Naive thymus-derived CD8-positive, alpha-beta T cell (primary cell): ENCODE measurements around the gene ATP1A4. TPM values are rescaled to one million over a fixed set of nuclear protein-coding genes. Genes with fewer than 3 reads are reported as not detected.

Experiments
- ATAC-seq, 2 donors: fragments of 150-1000 bp; cut with Tn5 transposase in 1 of 2; sonication (Bioruptor Pico), chemical (Tn5 transposase) in 1 of 2; 1 replicate in 1 of 2; 2 replicates in 1 of 2; pipeline ENCODE4 v1.10.0; 2021; ENCODE audit warnings: mild to moderate bottlenecking in 2 of 2, moderate library complexity in 2 of 2
- POLR2A ChIA-PET: fragments of 350-600 bp; sonication (Branson Sonifier 250); formaldehyde crosslinking; loops from one replicate; lab custom pipeline; 2021; ENCODE audit warnings: antibody characterized with exemption; lab: Charles Lee
- DNase-seq, 10 donors: peaks; one replicate each; pipeline versions ENCODE4 v3.0.0 to v3.0.0-alpha.2; 2020 to 2022
- H3K27ac Mint-ChIP-seq, 10 donors: one replicate each; pipeline ENCODE4 v1.8.0; 2020 to 2022; ENCODE audit warnings: mild to moderate bottlenecking in 10 of 10, mixed read lengths in 10 of 10, moderate library complexity in 4 of 10, inconsistent platforms in 1 of 10
- H3K27me3 Mint-ChIP-seq, 5 donors: one replicate each; pipeline ENCODE4 v1.8.0; 2021 to 2022; ENCODE audit warnings: mixed read lengths in 5 of 5
- H3K36me3 Mint-ChIP-seq, 3 donors: one replicate each; pipeline ENCODE4 v1.8.0; 2020 to 2022; ENCODE audit warnings: mixed read lengths in 3 of 3, mild to moderate bottlenecking in 2 of 3, inconsistent platforms in 1 of 3
- H3K4me1 Mint-ChIP-seq, 4 donors: one replicate each; pipeline ENCODE4 v1.8.0; 2021 to 2022; ENCODE audit warnings: mixed read lengths in 4 of 4
- H3K4me3 Mint-ChIP-seq, 10 donors: one replicate each; pipeline ENCODE4 v1.8.0; 2020 to 2022; ENCODE audit warnings: mild to moderate bottlenecking in 10 of 10, mixed read lengths in 10 of 10, moderate library complexity in 6 of 10, inconsistent platforms in 1 of 10
- H3K9me3 Mint-ChIP-seq, 9 donors: one replicate each; pipeline ENCODE4 v1.8.0; 2020 to 2022; ENCODE audit warnings: mixed read lengths in 9 of 9, mild to moderate bottlenecking in 3 of 9, inconsistent platforms in 1 of 9, moderate library complexity in 1 of 9
- polyA plus RNA-seq, 3 donors: library from polyadenylated mRNA; unstranded; fragments of 300-500 nt; fragmentation: Illumina TruSeq; gene quantifications; one replicate each; pipeline ENCODE4 v1.2.3, GENCODE V29; 2021
- total RNA-seq, 8 experiments: library from RNA in 2 of 8; stranded (reverse) in 2 of 8; gene quantifications; one replicate each; pipeline ENCODE4 v1.2.3 and lab custom pipeline; 2021 to 2026

ATP1A4 gene
- total and polyA plus RNA-seq, 5 experiments from 2014 or later: not detected

DNA sequence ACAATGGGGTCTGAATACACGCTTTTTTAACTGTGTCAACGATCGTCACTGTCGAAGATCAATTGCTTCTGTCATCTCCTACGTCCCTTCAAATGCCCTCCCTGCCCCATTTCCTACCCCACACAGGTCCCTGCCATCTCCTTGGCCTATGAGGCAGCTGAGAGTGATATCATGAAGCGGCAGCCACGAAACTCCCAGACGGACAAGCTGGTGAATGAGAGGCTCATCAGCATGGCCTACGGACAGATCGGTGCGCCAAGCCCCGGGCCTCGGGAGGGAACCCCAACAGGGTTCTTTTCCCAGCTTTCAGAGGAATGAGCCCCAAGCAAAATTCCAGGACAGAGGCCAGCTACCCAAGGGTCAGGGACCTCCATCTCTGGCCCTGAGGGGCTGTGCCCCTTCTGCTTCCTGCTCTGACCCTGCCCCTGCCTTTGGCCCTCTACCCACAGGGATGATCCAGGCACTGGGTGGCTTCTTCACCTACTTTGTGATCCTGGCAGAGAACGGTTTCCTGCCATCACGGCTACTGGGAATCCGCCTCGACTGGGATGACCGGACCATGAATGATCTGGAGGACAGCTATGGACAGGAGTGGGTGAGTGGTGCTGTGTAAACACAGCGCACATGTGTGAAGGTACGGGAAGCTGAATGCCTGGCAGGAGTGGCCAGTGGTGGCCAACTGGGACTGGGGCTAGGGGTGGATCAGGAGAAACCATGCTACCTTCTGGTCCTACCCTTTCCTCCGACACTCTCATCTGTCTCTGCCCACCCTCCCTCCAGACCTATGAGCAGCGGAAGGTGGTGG, 15.1 kb upstream of the ATP1A4 start:
- Mint-ChIP-seq H3K4me3 (no peak overlapping the region), H3K27me3 (peaks cover 4 to 17% (median 8%) of the 10 kb centered on the region in 5 donors), H3K36me3 (no peaks in the 10 kb centered on the region), H3K27ac (no peak overlapping the region), H3K9me3 (no peaks in the 10 kb centered on the region), H3K4me1 (peaks cover 0 to 1% (median 0%) of the 10 kb centered on the region in 4 donors)
- POLR2A ChIA-PET: no interaction called here
- no peak for DNase-seq
- no peak for ATAC-seq

DNA sequence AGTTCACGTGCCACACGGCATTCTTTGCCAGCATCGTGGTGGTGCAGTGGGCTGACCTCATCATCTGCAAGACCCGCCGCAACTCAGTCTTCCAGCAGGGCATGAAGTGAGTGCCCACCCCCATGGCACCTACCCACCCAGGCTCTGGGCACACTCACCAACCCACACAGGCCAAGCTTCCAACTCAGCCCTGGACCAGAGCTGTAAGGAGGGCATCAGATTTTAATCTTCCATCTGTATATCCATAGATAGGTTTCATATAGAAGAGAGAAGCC, 14.5 kb upstream of the ATP1A4 start:
- H3K27ac Mint-ChIP-seq: no peak overlapping the region
- POLR2A ChIA-PET: no interaction called here
- peaks cover 0 to 1% (median 0%) of the 10 kb centered on the region in 4 donors for H3K4me1 Mint-ChIP-seq
- DNase-seq (no peak), ATAC-seq (no peak)
- no peaks in the 10 kb centered on the region for H3K9me3 Mint-ChIP-seq
- peaks cover 4 to 19% (median 12%) of the 10 kb centered on the region in 5 donors for H3K27me3 Mint-ChIP-seq
- no peak overlapping the region for H3K4me3 Mint-ChIP-seq
- no peaks in the 10 kb centered on the region for H3K36me3 Mint-ChIP-seq

DNA sequence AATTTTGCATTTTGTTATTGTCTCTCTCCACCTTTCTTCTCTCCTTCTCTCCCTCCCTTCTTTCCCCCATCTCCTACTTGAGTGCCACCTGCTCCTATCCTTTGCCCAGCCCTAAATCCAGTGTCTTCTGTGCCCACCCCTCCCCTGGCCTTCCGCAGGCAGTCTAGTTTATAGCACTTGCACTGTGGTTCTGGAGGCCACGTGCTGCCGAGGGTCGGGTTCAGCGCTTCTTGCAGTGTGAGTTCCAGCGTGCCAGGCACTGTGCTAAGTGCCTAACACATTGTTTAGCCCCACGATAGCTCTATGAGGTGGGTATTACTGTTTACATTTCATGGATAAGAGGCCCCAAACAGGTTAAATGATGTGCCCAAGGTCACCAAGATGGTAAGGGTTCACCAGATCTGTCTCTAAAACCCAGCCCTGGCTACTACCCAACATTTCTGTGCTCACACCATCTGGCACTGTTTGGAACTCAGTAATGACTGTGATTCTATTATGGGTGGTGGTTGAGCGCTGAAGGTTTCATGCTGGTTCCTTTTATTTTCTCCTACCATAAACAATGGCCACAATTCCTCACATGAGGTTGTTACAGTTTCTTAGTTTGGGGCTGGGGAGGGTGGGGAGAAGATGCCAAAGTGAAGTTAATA, 14.1 kb upstream of the ATP1A4 start:
- no peak overlapping the region for H3K4me3 Mint-ChIP-seq
- no peaks in the 10 kb centered on the region for H3K9me3 Mint-ChIP-seq
- DNase-seq: no peak
- ATAC-seq: no peak
- peaks cover 4 to 19% (median 16%) of the 10 kb centered on the region in 5 donors for H3K27me3 Mint-ChIP-seq
- H3K27ac Mint-ChIP-seq: no peak overlapping the region
- H3K36me3 Mint-ChIP-seq: no peaks in the 10 kb centered on the region
- peaks cover 0 to 1% (median 0%) of the 10 kb centered on the region in 4 donors for H3K4me1 Mint-ChIP-seq
- POLR2A ChIA-PET: no interaction called here

DNA sequence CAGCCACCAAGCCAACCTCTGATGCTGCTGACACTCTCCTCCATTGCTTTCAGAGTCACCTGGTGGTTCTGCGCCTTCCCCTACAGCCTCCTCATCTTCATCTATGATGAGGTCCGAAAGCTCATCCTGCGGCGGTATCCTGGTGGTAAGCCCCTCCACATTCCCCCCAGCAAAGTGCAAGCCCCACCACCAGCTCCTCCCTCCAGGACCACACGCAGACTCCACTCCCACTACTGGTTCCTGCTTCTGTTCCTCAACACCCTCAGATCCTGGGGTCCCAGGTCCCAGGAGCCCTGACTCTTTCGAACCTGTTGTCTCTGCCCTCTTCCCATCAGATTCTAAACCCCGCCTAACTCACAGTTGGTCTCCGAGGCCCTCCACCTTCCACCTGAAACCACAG, 11.6 kb upstream of the ATP1A4 start:
- H3K9me3 Mint-ChIP-seq: no peaks in the 10 kb centered on the region
- DNase-seq (no peak), ATAC-seq (no peak)
- no peak overlapping the region for H3K4me3 Mint-ChIP-seq
- POLR2A ChIA-PET: no interaction called here
- H3K27ac Mint-ChIP-seq: peak overlapping the region in 1 of 10 donors; percentile 49
- peaks cover 4 to 21% (median 15%) of the 10 kb centered on the region in 5 donors for H3K27me3 Mint-ChIP-seq
- H3K4me1 Mint-ChIP-seq: peaks cover 0 to 2% (median under 1%) of the 10 kb centered on the region in 4 donors
- H3K36me3 Mint-ChIP-seq: no peaks in the 10 kb centered on the region

DNA sequence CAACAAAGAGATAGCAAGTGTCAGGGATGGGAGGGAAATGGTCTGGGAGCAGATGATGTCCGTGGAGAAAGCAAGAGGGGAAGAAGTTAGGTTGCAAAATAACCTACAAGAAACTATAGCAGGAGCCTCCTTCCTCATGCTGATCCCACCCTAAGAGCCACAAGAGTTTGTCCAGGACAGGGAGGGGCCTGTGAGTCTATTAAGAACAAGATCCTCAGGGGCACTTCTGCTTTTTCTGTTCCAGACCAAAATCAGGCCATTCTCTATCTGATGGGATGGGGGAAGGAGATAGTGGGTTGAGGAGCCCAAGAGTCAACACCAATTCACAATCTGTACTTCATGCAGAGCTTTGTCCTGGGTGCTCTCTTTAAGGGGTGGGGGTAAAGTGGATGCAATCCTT, 7.7 kb upstream of the ATP1A4 start:
- POLR2A ChIA-PET: no interaction called here
- Mint-ChIP-seq H3K9me3 (no peaks in the 10 kb centered on the region), H3K36me3 (no peaks in the 10 kb centered on the region), H3K4me3 (no peak overlapping the region), H3K27ac (no peak overlapping the region), H3K4me1 (peaks cover 0 to 2% (median under 1%) of the 10 kb centered on the region in 4 donors), H3K27me3 (peaks cover 5 to 21% (median 12%) of the 10 kb centered on the region in 5 donors)
- ATAC-seq (no peak), DNase-seq (no peak)

DNA sequence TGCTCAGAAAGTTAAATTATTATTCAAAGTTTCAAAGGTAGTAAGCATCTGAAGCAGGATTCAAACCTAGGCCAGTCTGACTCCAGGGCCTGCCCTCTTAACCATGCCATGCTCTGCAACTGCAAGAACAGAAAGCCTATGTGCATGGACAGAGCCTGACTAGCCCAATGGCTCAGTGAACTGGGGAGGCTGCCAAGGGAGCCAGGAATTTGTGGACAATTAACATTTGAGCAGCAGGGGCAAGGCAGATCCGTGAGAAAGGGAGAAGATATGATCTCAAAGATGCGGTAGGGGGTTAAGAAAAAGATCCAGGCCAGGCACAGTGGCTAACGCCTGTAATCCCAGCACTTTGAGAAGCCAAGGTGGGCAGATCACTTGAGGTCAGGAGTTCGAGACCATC, 6.5 kb upstream of the ATP1A4 start:
- H3K27ac Mint-ChIP-seq: peak overlapping the region in 1 of 10 donors; percentile 60
- POLR2A ChIA-PET: no interaction called here
- no peaks in the 10 kb centered on the region for H3K36me3 Mint-ChIP-seq
- H3K9me3 Mint-ChIP-seq: no peaks in the 10 kb centered on the region
- H3K27me3 Mint-ChIP-seq: peaks cover 5 to 21% (median 12%) of the 10 kb centered on the region in 5 donors
- H3K4me3 Mint-ChIP-seq: no peak overlapping the region
- ATAC-seq (no peak), DNase-seq (no peak)
- peaks cover 0 to 2% (median under 1%) of the 10 kb centered on the region in 4 donors for H3K4me1 Mint-ChIP-seq

DNA sequence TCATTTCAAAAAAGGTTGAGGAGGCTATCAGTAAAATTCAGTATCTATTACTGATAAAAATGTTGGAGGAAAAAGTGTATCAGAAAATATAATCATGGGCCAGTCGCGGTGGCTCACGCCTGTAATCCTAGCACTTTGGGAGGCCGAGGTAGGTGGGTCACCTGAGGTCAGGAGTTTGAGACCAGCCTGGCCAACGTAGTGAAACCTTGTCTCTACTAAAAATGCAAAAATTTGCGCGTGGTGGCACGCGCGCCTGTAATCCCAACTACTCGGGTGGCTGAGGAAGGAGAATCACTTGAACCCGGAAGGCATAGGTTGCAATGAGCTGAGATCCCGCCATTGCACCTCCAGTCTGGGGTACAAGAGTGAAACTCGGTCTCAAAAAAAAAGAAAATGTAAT, 5.3 kb upstream of the ATP1A4 start:
- Mint-ChIP-seq H3K36me3 (no peaks in the 10 kb centered on the region), H3K4me3 (no peak overlapping the region), H3K27ac (no peak overlapping the region), H3K9me3 (no peaks in the 10 kb centered on the region), H3K27me3 (peaks cover 3 to 15% (median 9%) of the 10 kb centered on the region in 5 donors), H3K4me1 (peaks cover 0 to 2% (median under 1%) of the 10 kb centered on the region in 4 donors)
- POLR2A ChIA-PET: no interaction called here
- ATAC-seq (no peak), DNase-seq (no peak)

DNA sequence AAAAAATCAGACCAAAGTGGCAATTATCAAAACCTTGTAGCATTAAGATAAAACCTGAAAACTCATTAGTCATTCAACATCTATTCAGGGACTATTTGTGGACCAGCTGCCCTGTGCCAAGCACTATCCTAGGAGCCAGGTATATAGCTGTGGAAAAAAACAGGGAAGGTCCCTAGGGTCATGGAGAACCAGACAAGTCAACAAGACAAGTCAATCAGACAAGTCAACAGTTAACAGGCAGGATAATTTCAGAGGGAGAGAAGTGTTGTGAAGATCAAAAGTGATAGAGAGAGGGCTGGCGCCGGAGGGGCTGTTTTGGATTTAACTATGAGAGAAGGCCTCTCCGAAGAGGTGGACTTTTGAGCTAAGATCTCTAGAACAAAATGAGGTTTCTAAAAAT, 3.3 kb upstream of the ATP1A4 start:
- no peak overlapping the region for H3K4me3 Mint-ChIP-seq
- peaks cover 0 to 2% (median 0%) of the 10 kb centered on the region in 5 donors for H3K27me3 Mint-ChIP-seq
- ATAC-seq: no peak
- POLR2A ChIA-PET: interaction anchor here (0.6 to 0.7 kb wide), 3 partner anchors 41 to 374 kb away, joined by 3 to 4 read pairs (median 3); no protein-coding TSS in a partner anchor
- H3K4me1 Mint-ChIP-seq: peaks cover 0 to 2% (median under 1%) of the 10 kb centered on the region in 4 donors
- H3K27ac Mint-ChIP-seq: no peak overlapping the region
- no peak for DNase-seq
- no peaks in the 10 kb centered on the region for H3K36me3 Mint-ChIP-seq
- H3K9me3 Mint-ChIP-seq: no peaks in the 10 kb centered on the region

DNA sequence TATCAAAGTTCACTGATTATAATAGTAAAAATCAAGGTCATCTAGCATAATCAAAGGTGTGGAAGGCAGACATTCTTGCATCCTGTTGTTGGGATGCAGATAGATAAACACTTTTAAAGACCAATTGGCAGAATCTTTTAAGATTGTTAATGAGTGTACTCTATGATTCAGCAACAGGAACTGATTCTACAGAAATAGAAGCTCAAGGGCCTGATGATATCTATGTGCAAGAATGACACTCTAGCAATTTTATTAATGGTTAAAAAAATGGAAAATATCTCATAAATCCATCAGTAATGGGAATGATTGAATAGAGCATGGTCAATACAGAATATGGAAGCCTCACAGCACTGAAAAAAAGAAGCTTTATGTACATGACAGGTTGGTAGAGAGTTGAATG, 2.2 kb upstream of the ATP1A4 start:
- Mint-ChIP-seq H3K9me3 (no peaks in the 10 kb centered on the region), H3K36me3 (no peaks in the 10 kb centered on the region), H3K4me1 (peaks cover 0 to 2% (median 0%) of the 10 kb centered on the region in 4 donors), H3K27me3 (peaks cover 0 to 2% (median 0%) of the 10 kb centered on the region in 5 donors), H3K27ac (no peak overlapping the region), H3K4me3 (no peak overlapping the region)
- ATAC-seq (no peak), DNase-seq (no peak)
- POLR2A ChIA-PET: no interaction called here

DNA sequence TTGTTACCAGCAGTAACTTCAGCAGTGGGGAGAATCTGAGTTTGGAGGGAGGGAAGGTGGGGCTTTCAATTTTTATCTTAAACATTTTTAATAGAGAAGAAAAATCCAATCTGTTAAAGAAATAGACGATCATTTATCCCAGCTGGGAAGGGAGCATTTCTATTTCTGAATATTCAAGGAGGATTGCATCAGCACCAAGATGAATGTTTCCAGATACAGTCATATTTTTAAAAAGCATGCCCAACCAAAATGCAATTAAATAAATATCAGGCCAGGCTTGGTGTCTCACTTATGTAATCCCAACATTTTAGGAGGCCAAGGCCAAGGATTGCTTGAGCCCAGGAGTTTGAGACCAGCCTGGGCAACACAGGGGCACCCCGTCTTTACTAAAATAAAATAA, 1.7 kb upstream of the ATP1A4 start:
- POLR2A ChIA-PET: no interaction called here
- Mint-ChIP-seq H3K4me3 (no peak overlapping the region), H3K9me3 (no peaks in the 10 kb centered on the region), H3K4me1 (peaks cover 0 to 2% (median 0%) of the 10 kb centered on the region in 4 donors), H3K36me3 (no peaks in the 10 kb centered on the region), H3K27me3 (peaks cover 0 to 2% (median 0%) of the 10 kb centered on the region in 5 donors), H3K27ac (no peak overlapping the region)
- ATAC-seq (no peak), DNase-seq (no peak)

DNA sequence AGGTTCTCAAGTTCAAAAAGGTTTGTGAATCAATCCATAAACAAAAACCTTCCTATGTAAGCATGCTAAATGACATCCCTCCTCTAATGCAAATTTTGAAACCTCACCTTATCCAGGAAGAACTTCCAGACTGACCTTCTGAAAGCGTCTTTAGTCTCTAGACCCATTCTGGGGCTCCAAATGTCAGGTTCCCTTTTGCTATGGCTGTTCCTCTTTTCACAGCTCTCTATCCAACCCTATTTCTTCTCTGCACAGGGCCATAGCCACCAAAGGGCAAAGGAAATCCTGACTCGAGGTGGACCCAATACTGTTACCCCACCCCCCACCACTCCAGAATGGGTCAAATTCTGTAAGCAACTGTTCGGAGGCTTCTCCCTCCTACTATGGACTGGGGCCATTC, 3.4 kb downstream of the ATP1A4 start:
- Mint-ChIP-seq H3K4me1 (no peaks in the 10 kb centered on the region), H3K9me3 (no peaks in the 10 kb centered on the region), H3K27ac (no peak overlapping the region), H3K4me3 (no peak overlapping the region), H3K36me3 (no peaks in the 10 kb centered on the region), H3K27me3 (peaks cover 0 to 6% (median 1%) of the 10 kb centered on the region in 5 donors)
- POLR2A ChIA-PET: no interaction called here
- ATAC-seq: no peak
- no peak for DNase-seq

DNA sequence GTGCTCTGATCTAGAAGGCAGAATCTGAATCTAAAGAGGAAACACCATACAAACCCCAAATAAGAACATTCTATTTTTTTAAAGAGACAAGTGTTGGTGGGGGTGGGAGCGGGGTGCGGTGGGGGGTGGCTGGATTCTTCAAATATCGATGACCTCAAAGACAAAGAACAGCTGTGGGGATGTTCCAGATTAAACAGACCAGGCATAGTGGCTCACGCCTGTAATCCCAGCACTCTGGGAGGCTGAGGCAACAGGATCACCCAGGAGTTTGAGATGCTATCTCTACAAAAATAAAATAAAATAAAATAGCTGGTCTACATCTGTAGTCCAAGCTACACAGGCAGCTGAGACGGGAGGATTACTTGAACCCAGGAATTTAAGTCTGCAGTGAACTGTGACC, 5.0 kb downstream of the ATP1A4 start:
- DNase-seq (no peak), ATAC-seq (no peak)
- H3K36me3 Mint-ChIP-seq: no peaks in the 10 kb centered on the region
- no peaks in the 10 kb centered on the region for H3K9me3 Mint-ChIP-seq
- no peak overlapping the region for H3K27ac Mint-ChIP-seq
- no peak overlapping the region for H3K4me3 Mint-ChIP-seq
- POLR2A ChIA-PET: no interaction called here
- no peaks in the 10 kb centered on the region for H3K4me1 Mint-ChIP-seq
- H3K27me3 Mint-ChIP-seq: peaks cover 0 to 6% (median 1%) of the 10 kb centered on the region in 5 donors

DNA sequence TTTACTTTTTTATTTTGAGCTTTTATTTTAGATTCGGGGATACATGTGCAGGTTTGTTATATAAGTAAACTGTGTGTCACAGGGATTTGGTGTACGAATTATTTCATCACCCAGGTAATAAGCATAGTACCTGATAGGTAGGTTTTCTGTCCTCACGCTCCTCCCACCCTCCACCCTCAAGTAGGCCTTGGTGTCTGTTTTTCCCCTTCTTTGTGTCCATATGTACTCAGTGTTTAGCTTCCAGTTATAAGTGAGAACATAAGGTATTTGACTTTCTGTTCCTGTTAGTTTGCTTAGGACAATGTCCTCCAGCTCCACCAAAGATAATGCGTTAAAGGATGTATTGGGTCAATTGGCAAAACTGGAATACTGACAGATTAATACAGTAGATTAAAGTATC, 5.8 kb downstream of the ATP1A4 start:
- no peaks in the 10 kb centered on the region for H3K9me3 Mint-ChIP-seq
- H3K36me3 Mint-ChIP-seq: no peaks in the 10 kb centered on the region
- H3K27ac Mint-ChIP-seq: no peak overlapping the region
- POLR2A ChIA-PET: no interaction called here
- no peaks in the 10 kb centered on the region for H3K4me1 Mint-ChIP-seq
- H3K4me3 Mint-ChIP-seq: no peak overlapping the region
- DNase-seq: no peak
- peaks cover 0 to 6% (median 1%) of the 10 kb centered on the region in 5 donors for H3K27me3 Mint-ChIP-seq
- no peak for ATAC-seq
